ENCODE results near the gene TMEM132C. TPM values are rescaled to one million over a fixed set of nuclear protein-coding genes. Genes with fewer than 3 reads are reported as not detected.

TMEM132C gene
- total and polyA plus RNA-seq, 2 of the 8 experiments (the other 6 are each of a cell fraction or from before 2014, with no cell fraction given) = 0.23 to 0.76 TPM

DNA sequence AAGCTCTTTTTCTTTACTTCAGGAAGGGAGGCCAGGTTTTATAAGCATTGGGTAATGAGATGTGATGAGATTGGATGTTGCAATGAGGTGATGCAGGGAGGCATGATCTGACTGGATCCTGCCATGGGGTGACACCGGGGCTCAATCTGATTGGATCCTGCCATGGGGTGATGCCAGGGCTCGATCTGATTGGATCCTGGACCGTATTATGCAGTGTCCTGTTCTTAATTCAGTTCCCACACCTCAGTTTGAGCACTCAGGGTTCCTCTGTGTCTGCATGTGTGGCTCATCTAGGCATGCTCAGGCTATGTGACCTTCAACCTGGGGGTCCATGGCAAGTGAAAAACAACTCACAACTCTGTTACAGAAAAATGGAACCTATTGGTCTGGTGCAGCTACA, 390.4 kb downstream of the TMEM132C start (continued):
- TF ChIP-seq BACH1 (IDR thresholded peaks at IDR 0.05; ENCODE audit: low read length) = no peak
- no peak for TF ChIP-seq ASH2L (IDR thresholded peaks at IDR 0.05; ENCODE audit: low read length)
- no peak for TF ChIP-seq JUN (IDR thresholded peaks at IDR 0.05; ENCODE audit: low read depth, low read length)
- no peak for TF ChIP-seq RXRA (IDR thresholded peaks at IDR 0.05; ENCODE audit: insufficient read depth, low read depth, low read length)
- no peak for TF ChIP-seq KDM4A (IDR thresholded peaks at IDR 0.05; ENCODE audit: low read depth, low read length, severe bottlenecking)
- TF ChIP-seq SRF (IDR thresholded peaks at IDR 0.05; ENCODE audit: low read depth, low read length) = no peak
